ENCODE measurements around the gene SKIC2. TPM values are rescaled to one million over a fixed set of nuclear protein-coding genes. Genes with fewer than 3 reads are reported as not detected.

Gene SKIC2
- total RNA-seq, 1 experiment from 2014 or later = 68.0 TPM

DNA sequence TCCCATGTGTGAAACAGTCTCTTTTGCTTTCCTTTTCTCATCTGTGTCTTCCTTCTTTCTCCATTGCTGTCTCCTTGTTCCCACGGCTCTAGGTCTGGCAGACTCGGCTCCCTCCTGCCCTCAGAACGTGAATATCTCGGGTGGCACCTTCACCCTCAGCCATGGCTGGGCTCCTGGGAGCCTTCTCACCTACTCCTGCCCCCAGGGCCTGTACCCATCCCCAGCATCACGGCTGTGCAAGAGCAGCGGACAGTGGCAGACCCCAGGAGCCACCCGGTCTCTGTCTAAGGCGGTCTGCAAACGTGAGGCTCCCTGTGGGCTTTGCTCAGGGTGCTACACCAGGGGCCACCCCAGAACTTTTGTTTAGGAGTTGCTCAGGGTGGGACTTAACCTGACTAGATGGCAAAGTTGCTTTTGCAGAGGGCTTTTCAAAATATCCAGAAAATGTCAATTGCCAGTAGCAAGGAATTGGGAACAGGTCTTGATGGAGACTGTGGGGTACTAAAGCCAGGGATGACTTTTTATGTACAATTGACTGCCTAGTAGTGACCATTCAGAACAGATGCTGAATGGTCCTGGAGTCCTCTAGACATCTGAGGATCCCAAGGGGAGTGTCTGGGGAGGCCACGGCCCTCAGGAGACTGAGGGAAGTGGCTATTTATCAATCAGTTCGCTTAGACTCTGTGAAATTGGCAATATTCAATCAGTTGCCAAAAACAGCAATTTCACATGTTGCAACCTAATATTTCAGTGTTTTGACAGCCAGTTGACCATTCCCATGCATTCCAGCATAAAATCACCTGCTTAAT, 30.9 kb upstream of the SKIC2 start:
- Histone ChIP-seq H3K9me2 (ENCODE audit: insufficient read depth) (no peaks in the 10 kb centered on the region), H3K36me3 (ENCODE audit: control insufficient read depth in 1 of 2, insufficient read depth in 2 of 2, low read length in 2 of 2) (no peaks in the 10 kb centered on the region), H3K4me3 (replicated peaks in 1 of 2; ENCODE audit: low read depth in 1 of 2, low read length in 2 of 2) (no peak overlapping the region), H3K79me2 (ENCODE audit: insufficient read depth, low read length) (no peaks in the 10 kb centered on the region), H3K4me1 (ENCODE audit: control insufficient read depth in 1 of 2, insufficient read depth in 2 of 2, low read length in 2 of 2) (peaks cover 0 to 3% of the 10 kb centered on the region in 2 experiments; a peak in 2 of 4 replicates), H2AFZ (ENCODE audit: low read depth, low read length, poor library complexity, severe bottlenecking) (no peak overlapping the region), H3K27ac (ENCODE audit: low read depth, low read length) (no peak overlapping the region), H3K27me3 (ENCODE audit: insufficient read depth, low read length) (no peaks in the 10 kb centered on the region), H3K4me2 (ENCODE audit: low read length) (no peak overlapping the region), H3K9ac (ENCODE audit: low read length) (no peak overlapping the region), H3K9me3 (ENCODE audit: control insufficient read depth in 1 of 2, insufficient read depth in 1 of 2, low read depth in 1 of 2, low read length in 2 of 2) (no peaks in the 10 kb centered on the region), H4K20me1 (ENCODE audit: insufficient read depth) (no peaks in the 10 kb centered on the region)
- ChIA-PET POLR2A (no interaction called here), RAD21 (ENCODE audit: low non-redundant PET in 1 of 2, low total read pairs in 2 of 2, uncharacterized antibody in 2 of 2, unreplicated experiment in 2 of 2) (no interaction called here), CTCF (no interaction called here)
- TF ChIP-seq RAD21 (IDR thresholded peaks at IDR 0.05; ENCODE audit: low read depth) (no peak), YY1 (IDR thresholded peaks at IDR 0.05; ENCODE audit: extremely low read depth, insufficient replicate concordance, low read depth, low read length) (no peak), POLR2AphosphoS5 (IDR thresholded peaks at IDR 0.05; ENCODE audit: low read depth, low read length) (no peak), EZH2 (IDR thresholded peaks at IDR 0.05) (no peak), JUND (IDR thresholded peaks at IDR 0.05) (no peak), CEBPB (IDR thresholded peaks at IDR 0.05; ENCODE audit: low read depth) (no peak), SRF (IDR thresholded peaks at IDR 0.05; ENCODE audit: low read depth) (no peak), EZH2phosphoT487 (IDR thresholded peaks at IDR 0.05; ENCODE audit: borderline replicate concordance) (no peak), SIN3A (IDR thresholded peaks at IDR 0.05; ENCODE audit: low read depth) (no peak), SP1 (IDR thresholded peaks at IDR 0.05; ENCODE audit: low read depth) (no peak)
- TF ChIP-seq, protein P1, sequence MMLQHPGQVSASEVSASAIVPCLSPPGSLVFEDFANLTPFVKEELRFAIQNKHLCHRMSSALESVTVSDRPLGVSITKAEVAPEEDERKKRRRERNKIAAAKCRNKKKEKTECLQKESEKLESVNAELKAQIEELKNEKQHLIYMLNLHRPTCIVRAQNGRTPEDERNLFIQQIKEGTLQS (IDR thresholded peaks at IDR 0.05) = no peak
- TF ChIP-seq, protein P2, sequence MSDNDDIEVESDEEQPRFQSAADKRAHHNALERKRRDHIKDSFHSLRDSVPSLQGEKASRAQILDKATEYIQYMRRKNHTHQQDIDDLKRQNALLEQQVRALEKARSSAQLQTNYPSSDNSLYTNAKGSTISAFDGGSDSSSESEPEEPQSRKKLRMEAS (IDR thresholded peaks at IDR 0.05) = no peak
- TF ChIP-seq, protein P3, sequence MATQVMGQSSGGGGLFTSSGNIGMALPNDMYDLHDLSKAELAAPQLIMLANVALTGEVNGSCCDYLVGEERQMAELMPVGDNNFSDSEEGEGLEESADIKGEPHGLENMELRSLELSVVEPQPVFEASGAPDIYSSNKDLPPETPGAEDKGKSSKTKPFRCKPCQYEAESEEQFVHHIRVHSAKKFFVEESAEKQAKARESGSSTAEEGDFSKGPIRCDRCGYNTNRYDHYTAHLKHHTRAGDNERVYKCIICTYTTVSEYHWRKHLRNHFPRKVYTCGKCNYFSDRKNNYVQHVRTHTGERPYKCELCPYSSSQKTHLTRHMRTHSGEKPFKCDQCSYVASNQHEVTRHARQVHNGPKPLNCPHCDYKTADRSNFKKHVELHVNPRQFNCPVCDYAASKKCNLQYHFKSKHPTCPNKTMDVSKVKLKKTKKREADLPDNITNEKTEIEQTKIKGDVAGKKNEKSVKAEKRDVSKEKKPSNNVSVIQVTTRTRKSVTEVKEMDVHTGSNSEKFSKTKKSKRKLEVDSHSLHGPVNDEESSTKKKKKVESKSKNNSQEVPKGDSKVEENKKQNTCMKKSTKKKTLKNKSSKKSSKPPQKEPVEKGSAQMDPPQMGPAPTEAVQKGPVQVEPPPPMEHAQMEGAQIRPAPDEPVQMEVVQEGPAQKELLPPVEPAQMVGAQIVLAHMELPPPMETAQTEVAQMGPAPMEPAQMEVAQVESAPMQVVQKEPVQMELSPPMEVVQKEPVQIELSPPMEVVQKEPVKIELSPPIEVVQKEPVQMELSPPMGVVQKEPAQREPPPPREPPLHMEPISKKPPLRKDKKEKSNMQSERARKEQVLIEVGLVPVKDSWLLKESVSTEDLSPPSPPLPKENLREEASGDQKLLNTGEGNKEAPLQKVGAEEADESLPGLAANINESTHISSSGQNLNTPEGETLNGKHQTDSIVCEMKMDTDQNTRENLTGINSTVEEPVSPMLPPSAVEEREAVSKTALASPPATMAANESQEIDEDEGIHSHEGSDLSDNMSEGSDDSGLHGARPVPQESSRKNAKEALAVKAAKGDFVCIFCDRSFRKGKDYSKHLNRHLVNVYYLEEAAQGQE (IDR thresholded peaks at IDR 0.05; ENCODE audit: low read depth) = no peak
- TF ChIP-seq, protein P4, sequence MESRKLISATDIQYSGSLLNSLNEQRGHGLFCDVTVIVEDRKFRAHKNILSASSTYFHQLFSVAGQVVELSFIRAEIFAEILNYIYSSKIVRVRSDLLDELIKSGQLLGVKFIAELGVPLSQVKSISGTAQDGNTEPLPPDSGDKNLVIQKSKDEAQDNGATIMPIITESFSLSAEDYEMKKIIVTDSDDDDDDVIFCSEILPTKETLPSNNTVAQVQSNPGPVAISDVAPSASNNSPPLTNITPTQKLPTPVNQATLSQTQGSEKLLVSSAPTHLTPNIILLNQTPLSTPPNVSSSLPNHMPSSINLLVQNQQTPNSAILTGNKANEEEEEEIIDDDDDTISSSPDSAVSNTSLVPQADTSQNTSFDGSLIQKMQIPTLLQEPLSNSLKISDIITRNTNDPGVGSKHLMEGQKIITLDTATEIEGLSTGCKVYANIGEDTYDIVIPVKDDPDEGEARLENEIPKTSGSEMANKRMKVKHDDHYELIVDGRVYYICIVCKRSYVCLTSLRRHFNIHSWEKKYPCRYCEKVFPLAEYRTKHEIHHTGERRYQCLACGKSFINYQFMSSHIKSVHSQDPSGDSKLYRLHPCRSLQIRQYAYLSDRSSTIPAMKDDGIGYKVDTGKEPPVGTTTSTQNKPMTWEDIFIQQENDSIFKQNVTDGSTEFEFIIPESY (IDR thresholded peaks at IDR 0.05; ENCODE audit: extremely low read depth, insufficient replicate concordance, low read length) = no peak
- ATAC-seq = no peak
- intact Hi-C loops (cut with micrococcal nuclease) = no loop called here
- no peak for DNase-seq (ENCODE audit: low read depth, low spot score)
- no TSS peak for BruUV-seq (replicated peaks)

Measured in HCT116 (cell line).